Fibroblast of the aortic adventitia (primary cell): ENCODE measurements around the gene CHD2. TPM values are rescaled to one million over a fixed set of nuclear protein-coding genes. Genes with fewer than 3 reads are reported as not detected.
A peak's percentile ranks its signal among the peaks of the same experiment; 100 is the strongest.

Experiments used
- DNase-seq: peaks from one replicate; pipeline ENCODE4 v3.0.0-alpha.2; 2010; ENCODE audit warnings: low read depth
- H3K4me3 ChIP-seq: 2 replicates; pipeline ENCODE4 v1.5.1; 2011; ENCODE audit warnings: low read depth, mild to moderate bottlenecking, control low read depth, low read length, moderate library complexity
- total RNA-seq: library from RNA; depleted of rRNA; stranded (reverse); fragments of >200 nt; gene quantifications from 2 replicates; pipeline ENCODE4 v1.2.3, GENCODE V29; 2012; ENCODE audit warnings: low replicate concordance
- TF ChIP-seq, protein P1 (sequence below): IDR thresholded peaks from 2 replicates; pipeline ENCODE4 v1.5.1; 2011; ENCODE audit warnings: mild to moderate bottlenecking, low read length, control low read depth, inconsistent platforms; ENCODE audit not compliant: insufficient read depth

The CHD2 gene
- total RNA-seq, 1 donor, result 83.7 TPM

DNA sequence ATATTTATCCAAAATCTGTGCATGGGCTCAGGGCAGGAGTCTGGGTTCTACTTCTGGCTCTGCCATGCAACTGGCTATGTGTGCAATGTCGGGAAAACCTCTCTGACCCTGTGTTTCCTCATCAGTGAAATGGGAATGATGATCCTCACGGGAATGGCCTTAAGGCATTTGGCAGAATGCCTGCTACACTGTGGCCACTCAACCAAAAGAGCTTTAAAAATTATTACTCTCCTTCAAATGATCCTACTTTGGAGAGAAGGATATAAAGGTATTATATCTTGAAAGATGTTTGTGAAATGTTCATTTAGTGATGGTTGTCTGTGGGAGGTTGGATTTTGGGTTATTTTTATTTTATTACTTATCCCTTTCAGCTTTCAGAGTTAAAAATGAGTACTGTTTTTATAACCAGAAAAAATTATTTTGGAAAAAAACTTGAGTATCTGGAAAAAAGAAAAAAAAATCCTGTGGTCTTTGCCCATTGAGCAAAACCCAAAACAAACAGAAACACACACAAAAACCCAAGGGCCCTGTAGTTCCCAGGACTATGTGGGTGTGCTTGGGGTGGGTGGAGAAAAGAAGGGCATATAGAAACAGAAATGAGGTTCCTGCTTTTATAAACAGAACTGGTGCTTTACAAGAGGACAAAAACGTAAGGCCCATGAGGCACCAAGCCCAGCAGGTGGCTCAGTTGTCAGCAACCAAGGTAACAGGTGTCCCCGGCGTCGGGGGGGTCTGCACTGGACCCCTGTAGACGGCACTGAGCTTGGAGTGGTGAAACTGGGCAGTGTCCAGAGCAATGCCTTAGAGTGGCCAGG, 166.9 kb downstream of the CHD2 start:
- peak; percentile 37 for DNase-seq
- TF ChIP-seq, protein P1, sequence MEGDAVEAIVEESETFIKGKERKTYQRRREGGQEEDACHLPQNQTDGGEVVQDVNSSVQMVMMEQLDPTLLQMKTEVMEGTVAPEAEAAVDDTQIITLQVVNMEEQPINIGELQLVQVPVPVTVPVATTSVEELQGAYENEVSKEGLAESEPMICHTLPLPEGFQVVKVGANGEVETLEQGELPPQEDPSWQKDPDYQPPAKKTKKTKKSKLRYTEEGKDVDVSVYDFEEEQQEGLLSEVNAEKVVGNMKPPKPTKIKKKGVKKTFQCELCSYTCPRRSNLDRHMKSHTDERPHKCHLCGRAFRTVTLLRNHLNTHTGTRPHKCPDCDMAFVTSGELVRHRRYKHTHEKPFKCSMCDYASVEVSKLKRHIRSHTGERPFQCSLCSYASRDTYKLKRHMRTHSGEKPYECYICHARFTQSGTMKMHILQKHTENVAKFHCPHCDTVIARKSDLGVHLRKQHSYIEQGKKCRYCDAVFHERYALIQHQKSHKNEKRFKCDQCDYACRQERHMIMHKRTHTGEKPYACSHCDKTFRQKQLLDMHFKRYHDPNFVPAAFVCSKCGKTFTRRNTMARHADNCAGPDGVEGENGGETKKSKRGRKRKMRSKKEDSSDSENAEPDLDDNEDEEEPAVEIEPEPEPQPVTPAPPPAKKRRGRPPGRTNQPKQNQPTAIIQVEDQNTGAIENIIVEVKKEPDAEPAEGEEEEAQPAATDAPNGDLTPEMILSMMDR, result no peak
- no peak overlapping the region for H3K4me3 ChIP-seq

DNA sequence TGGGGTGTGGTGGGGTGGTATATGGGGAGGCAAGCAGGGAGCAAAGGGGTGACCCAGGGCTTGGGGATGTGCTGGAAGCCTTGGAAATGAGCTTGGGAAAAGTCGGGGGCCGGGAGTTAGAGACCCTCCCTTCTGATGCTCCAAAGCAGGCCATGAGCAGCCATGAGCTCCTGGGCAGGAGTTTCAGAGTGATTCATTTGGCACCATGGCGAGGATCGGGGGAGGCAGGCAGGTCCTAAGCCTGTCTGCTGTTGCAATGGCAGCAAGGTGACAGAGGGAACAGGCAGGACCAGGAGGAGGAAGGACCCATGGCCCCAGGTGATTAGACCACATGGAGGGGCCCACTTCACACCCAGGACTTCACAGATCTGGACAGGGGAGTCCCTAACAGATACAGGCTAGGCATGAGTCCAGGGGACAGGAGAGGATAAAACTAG, 167.5 kb downstream of the CHD2 start:
- TF ChIP-seq, protein P1, result no peak
- no peak for DNase-seq
- no peak overlapping the region for H3K4me3 ChIP-seq

DNA sequence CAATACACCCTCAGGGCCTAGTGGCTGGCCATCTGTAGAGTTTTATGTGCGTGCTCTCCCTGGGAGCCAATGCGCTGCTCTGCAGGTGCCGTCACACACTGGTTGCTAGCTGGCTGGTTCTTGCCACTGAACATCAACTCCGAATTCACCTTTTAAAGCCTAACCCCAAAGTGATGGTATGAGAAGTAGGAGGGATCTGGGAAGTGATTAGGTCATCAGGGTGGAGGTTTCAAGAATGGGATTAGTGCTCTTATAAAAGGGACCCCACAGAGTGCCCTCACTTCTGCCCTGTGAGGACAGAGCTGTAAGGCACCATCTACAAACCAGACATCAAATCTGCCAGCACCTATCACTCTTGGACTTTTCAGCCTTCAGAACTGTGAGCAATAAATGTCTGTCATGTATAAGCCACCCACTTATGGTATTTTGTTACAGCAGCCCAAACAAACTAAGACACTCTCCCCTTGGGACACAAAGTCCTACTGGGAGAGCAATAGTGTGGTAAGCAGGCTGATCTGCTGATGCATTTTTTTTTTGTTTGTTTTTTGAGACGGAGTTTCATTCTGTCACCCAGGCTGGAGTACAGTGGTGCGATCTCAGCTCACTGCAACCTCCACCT, 168.6 kb downstream of the CHD2 start:
- no peak for DNase-seq
- TF ChIP-seq, protein P1, result no peak
- H3K4me3 ChIP-seq, result no peak overlapping the region

- DNase-seq, result no peak
- H3K4me3 ChIP-seq, result no peak overlapping the region
- TF ChIP-seq, protein P1, result no peak
Measured at GRCh38 chr15:93070132-93070531, 170.0 kb downstream of the CHD2 start.

DNA sequence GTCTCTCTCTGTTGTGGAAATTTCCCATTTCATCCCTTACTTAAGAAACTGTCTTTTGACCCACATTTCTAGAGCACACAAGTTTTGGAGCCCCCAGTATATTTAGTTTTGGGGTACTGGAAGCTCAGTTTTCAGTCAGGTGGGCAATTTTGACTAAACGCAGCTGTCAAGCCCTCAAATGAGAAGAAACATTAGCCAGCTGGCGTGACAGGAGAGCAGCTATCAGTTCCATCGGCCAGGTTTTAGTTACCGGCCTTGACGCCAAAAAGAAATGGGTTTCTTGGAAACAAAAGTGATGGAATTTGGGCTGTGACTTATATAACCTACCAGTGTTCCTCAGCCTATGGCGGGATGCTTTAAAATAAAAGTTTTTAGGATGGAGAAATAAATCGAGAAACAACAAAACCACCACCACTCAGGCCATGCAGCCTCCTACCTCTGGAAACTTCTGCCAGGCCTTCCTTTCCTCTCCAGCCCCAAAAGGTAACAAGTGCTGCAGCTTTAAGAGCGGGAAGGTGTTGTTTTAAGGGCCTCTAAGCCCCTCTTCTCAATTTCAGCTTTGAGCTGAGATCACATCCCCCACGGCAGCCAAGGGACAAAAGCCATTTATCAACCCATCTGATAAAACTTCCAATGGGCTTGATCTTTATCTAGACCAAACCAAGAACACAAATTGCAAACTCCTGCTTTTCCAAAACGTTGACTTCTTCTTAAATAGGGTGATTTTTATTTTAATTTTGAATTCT, 170.6 kb downstream of the CHD2 start:
- DNase-seq, result no peak
- peak overlapping the region; percentile 86 for H3K4me3 ChIP-seq
- TF ChIP-seq, protein P1, result no peak

DNA sequence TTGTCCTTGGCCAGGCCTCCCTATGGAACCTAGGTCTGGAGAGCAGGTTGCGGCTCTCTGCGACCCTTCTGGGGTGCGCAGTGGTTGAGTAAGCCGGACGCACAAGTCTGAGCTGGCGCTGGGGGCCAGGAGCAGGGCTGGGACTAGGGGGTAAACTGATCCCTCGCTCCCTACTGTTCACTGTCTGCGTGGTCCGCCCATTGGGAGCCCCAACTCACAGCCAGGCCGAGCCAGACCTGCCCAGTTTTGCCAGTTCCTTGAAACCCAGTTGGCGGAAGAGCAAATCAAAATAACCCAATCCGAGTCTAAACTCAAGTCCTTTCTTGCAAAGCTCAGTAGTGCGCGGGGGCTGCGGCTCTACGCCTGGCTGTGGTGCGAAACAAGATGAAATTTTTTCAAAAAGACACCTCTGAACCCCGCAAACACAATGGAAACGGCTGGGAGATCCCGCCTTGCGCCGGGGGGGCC, 171.4 kb downstream of the CHD2 start:
- peak; percentile 47 for DNase-seq
- TF ChIP-seq, protein P1, result no peak
- H3K4me3 ChIP-seq, result peak overlapping the region; percentile 86
